ENCODE measurements around the gene SLC39A11.
A peak's percentile ranks its signal among the peaks of the same experiment; 100 is the strongest.
"Not testable (repeated sequence)": the region's sequence is repeated elsewhere in the genome, so short reads cannot be mapped to it uniquely, and the experiment has no call there.

Gene SLC39A11, protein sequence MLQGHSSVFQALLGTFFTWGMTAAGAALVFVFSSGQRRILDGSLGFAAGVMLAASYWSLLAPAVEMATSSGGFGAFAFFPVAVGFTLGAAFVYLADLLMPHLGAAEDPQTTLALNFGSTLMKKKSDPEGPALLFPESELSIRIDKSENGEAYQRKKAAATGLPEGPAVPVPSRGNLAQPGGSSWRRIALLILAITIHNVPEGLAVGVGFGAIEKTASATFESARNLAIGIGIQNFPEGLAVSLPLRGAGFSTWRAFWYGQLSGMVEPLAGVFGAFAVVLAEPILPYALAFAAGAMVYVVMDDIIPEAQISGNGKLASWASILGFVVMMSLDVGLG

DNA sequence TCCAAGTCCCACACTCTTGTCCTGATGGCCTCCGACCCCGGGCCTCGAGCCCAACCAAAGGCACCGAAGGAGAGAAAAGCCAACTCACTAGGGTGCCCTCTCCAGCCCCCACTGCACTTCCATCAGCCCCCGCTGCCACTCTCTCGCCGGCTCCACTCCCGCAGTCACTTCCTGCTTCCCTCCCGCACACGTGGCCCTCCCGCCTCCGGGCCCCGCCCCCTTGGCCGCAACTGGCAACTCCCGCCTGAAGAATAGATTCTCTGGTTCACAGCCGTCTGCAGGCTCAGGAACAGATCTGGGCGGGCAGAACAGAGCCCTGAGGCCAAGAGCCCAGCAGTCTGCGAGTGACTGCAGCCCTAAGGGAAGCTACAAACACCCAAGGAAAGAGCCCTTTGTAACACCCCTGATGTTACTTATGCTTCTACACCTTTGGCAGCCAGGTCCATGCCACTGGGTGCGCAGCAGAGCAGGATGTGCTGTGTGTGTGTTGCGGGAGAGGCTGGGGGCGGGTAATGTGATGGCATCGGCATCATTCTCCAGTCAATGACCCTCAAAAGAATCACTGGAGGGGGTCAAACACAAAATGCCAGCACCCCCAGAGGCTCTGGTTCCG, at the start of gene SLC39A11:
TSS of gene SLC39A11 (minus strand) at position 166 of the 613 bp plus-strand sequence. CDS start 3,924 bp downstream, outside the sequence.
- peak; percentile 71 for DNase-seq

GRCh38 chr17:73141411-73141810, 48.9 kb upstream of the SLC39A11 start:
- DNase-seq: no peak

GRCh38 chr17:73140566-73140965, 48.1 kb upstream of the SLC39A11 start:
- DNase-seq: no peak

GRCh38 chr17:73139296-73139695, 46.8 kb upstream of the SLC39A11 start:
- DNase-seq: no peak

DNA sequence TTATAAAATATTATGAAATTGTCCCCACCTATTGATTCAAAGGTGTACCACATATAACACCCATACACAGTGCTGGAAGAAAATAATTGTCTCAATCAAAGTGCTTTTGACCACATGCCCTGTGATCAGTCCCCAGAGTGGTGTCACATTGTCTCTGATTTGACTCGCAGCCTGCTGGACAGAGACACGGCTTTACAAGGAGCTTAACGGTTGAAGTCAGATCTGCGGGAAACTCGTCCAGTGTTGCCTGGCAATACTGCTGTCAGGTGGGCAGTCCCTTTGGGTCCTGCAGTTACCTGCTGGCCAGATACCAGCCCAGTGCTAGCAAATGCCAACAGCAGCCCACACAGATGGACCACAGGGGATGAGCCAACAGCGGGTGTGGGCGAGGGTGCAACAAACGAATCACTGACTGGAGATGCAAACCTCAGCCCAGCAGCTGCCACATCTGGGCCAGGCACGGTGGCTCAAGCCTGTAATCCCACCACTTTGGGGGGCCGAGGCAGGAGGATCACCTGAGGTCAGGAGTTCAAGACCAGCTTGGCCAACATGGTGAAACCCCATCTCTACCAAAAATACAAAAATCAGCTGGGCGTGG, 46.2 kb upstream of the SLC39A11 start:
- no peak for DNase-seq

DNA sequence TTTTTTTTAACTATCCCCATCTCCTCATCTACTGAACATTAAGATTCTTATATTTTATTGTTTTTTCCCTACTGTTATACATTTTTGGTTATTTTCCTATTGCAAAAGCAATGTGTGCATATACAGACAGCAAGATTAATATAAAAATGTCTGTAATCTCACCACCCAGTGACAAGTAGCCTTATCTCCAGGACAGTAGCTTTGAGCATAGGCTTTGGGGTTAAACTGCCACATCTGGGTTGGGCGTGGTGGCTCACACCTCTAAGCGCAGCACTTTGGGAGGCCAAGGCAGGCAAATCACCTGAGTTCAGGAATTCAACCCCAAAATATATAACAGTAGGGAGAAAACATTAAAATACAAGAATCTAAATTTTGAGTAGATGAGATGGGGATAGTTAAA, 44.9 kb upstream of the SLC39A11 start:
- no peak for DNase-seq

DNA sequence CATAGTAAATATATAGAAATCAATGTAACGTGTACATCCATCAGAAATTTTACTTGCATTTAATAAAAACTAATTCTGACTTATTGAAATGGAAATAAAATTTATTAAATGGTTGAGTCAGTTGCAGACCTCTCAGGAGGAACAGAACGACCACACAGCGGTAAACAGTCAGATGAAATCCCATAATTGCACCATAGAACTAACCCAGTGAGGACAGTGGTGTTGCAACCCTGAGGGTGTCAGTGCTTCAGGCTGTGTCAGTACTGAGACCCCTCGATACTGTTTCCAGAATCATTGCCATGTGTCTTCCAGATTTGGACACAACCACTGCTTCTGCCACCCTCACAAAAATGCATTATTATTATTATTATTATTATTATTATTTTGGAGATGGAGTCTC, 43.3 kb upstream of the SLC39A11 start:
- no peak for DNase-seq

- no peak for DNase-seq
Observed at GRCh38 chr17:73133911-73134649, 41.6 kb upstream of the SLC39A11 start.

DNA sequence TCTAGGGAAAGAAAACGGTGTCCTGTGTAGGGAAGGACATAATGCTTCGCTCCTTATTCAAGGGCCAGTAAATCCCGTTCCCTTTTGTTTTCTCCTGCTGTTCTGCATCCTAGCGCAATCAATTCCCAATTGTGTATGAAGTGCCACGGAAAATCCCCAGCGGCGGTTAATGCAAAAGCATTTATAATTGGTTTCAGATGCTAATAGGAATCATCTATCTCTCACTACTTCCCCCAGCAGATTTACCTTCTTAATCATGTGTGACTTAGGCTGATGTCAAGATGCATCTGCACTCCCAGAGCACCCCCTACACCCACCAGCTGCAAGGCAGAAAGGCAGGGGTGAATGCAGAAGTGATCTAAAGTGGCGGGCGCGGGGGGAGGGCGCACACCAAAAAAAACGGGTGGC, 39.6 kb upstream of the SLC39A11 start:
- no peak for DNase-seq

GRCh38 chr17:73131439-73131838, 39.0 kb upstream of the SLC39A11 start:
- DNase-seq: not testable (repeated sequence)

- DNase-seq: no peak
Observed at GRCh38 chr17:73130977-73131376, 38.5 kb upstream of the SLC39A11 start.

DNA sequence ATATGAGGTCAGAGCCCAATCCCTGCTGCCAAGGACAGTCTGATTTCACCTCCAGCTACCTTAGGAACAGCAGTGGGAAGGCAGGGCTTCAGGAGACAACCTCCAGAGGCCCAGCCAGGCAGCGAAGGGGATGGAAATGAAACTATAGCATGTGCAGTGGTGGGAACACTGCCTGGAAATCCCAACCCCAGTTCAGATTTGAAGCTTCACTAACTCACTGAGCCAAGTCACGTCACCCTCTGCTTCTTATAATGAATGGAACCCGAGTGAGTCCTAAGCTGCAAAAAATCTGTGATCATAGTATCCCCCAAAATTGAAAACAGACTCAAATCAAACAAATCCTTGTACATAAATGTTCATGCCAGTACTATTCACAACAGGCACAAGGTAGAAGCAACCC, 36.0 kb upstream of the SLC39A11 start:
- DNase-seq: no peak

DNA sequence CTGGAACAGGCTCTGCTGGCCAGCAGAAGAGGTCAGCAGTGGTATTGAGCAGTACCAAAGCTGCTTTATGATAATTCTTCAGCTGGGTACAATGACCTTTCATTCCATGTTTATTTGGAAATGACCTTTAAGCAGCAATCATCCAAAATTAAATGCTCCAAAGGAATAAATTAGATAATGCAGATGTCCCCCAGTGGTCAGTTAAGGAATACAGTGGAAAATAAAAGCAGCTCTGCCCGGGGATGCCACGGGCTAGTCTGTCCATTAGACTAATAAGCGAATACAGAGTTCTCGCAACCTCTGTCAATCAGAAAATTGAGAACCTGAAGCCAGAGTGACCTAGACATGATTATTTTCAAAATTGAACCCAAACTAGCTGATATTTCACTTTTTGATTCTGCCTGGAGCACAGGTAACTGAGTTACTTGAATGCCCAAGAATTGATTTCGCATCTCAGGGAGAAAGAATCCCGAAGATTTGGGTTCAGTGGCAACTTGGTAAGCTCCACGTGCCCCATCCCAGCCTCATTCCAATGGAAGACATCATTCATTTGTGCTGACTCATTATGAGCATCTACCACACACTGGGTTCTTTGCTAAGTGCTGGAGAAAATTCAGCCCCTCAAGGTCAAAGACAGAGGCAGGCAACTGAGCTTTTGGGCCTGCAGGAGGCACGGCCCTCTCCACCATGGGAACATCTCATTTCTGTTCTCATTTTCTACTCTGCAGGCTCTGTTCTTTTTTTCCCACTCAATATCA, 34.4 kb upstream of the SLC39A11 start:
- DNase-seq: no peak

- DNase-seq: no peak
Observed at GRCh38 chr17:73123606-73124320, 31.3 kb upstream of the SLC39A11 start.

GRCh38 chr17:73122953-73123605, 30.6 kb upstream of the SLC39A11 start:
- no peak for DNase-seq

- no peak for DNase-seq
Observed at GRCh38 chr17:73121506-73121905, 29.0 kb upstream of the SLC39A11 start.

- no peak for DNase-seq
Observed at GRCh38 chr17:73119631-73120030, 27.1 kb upstream of the SLC39A11 start.

DNA sequence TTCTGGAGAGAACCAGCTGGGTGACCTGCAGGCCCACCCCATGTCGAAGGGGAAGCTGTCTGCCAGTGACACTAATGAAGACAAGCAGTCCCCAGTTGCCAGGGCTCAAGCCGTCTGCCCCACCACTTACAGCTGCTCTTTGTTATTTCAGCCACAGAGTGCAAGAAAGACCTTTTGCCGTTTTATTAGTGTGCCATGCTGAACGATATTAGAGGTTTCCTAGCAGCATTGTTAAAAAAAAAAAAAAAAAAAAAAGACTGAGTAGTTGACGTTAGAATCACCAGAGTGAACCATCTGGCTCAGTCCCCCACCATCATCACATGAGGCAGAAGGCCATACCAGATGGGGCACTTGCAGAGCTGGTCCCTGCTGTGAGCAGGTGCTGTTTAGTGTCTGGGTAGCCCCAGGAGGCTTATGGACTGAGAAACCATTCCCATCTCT, 26.5 kb upstream of the SLC39A11 start:
- DNase-seq: peak; percentile 6

GRCh38 chr17:73118139-73118538, 25.7 kb upstream of the SLC39A11 start:
- no peak for DNase-seq

DNA sequence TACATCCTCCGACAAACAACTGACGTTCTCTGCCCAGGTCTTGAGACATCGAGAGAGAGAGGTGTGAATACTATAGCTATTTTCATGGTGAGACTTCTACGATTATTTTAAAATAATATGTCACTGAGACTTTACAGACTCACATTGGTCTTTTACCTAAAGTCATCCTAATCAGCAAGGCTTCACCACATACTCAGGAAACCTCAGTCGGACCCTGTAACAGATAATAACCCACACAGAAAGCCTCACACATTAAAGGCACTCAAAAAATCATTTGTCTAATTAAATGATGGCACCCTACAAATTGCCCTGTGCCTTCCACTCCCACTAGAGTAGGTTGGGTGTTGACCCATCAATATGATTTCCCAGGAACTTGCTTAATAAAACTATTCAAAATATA, 19.8 kb upstream of the SLC39A11 start:
- DNase-seq: no peak

GRCh38 chr17:73111386-73111785, 18.9 kb upstream of the SLC39A11 start:
- DNase-seq: no peak

Data from NCI-H187 treated with DMSO at 0.1 percent for 48 hours (cell line).